HG03139 (cell line): ENCODE results near the gene C15orf40.
"Not testable (repeated sequence)": the region's sequence is repeated elsewhere in the genome, so short reads cannot be mapped to it uniquely, and the experiment has no call there.

Experiments used
- ATAC-seq: cut with Tn5 transposase; IDR thresholded peaks from one replicate; pipeline ENCODE4 v1.9.1; 2021; ENCODE audit not compliant: unreplicated experiment

C15orf40 gene

DNA sequence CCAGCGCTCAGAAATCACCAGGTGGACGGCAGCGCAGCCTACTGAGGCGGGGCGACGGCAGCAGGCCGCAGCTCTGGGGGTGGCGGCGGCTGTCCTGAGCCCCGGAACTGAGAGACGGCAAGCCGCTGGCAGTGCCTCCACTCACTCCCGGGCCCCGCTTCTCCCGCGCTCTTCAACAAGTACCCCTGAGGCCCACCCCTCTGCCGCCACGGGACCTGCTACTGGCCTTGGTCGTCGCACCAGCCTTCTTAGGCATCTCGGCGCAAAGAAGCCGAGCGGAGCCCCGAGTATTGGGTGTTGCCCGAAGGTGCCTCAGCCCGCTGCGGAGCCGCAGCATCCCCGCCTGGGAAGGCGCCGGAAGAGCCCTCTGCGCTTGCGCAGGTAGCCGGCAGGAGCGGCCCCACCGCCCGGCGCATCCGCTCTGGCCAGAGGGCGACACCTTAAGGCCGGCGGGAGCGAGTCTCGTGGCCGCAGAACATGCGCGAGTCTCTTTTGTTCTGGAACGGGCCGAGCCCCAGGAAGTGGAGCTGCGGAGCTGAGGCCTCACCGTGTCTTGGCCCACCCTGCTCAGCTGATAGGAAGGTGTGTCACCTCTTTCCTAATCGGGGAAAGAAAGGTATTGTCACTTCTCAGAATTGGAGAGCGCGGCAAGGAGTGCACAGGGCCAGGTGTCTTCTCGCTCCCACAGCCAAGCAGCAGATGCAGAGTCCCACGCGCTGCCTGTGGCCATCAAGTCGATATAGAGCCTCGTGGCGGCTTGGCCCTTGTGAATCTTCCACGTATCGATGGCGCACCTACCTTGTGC, at the start of gene C15orf40:
Gene C15orf40, minus strand, starts transcription at position 369 of the 805 bp plus-strand sequence. Its CDS starts 32 bp downstream, at position 337.
- ATAC-seq: peak; percentile 90

DNA sequence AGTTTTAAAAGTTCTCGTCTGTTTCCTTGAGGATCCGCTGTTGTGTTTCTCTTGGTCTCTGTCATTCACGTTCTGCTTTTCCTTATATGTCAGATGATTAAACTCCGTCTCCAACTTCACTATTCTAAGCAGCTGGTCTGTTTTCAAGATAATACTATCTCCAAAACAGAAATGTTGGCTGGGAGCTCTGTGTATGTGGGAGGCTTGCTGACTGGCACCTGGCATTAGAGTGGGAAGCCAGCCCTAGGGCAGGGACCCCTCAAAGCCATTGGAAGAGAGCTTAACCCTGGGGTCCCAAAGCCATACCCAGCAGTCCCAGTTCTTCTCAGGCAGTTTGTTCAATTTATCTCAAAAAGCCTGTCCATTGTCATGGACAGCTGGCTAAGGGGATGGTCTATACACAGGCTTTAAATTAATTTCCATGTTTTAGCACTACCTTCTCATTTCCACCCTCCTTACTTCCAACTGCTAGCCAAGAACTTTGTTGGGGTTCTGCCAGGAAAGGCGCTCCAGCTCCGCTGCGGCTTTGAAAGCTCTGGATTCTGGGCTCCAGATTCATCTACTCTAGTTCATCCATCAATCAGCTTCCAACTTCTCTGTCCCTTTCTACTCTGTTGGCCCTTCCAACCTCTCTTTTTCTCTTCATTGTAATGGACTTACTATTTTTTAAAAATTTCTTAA, 46.4 kb upstream of the C15orf40 start:
- ATAC-seq: no peak

DNA sequence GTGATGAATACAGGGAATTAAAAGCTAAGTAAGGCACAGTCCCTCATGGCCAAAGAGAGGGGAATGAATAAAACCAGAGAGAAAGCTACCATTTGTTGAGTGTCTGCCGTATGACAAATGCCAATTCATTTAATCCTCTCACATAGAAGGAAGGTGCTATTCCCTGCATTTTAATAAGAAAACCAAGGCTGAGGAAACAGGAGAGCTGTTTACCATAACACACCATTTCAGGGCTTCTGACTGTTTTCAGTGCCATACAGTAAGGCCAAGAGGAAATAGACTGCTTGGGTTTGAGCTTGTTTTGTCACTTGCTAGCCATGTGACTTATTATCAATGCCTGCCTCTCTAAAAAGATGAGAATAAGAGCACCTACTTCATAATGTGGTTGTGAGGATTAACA, 45.6 kb upstream of the C15orf40 start:
- no peak for ATAC-seq

DNA sequence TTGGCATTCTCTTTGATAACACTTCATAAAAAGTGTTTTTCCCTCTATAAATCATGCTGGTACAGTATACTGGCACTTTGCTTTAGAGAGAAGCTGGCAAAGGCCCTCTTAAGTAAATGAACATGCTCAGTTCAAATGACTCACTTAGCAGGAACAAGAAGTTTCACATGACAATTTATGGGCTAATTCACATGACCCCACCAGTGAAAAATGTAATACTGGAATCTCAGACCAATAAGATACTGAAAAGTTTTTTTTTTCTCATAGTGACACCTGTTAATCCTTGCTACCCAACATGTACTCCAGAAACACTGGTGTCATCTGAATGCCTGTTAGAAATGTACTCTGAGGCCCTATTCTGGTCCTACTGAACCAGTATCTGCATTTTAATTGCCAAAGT, 41.7 kb upstream of the C15orf40 start:
- ATAC-seq: no peak

DNA sequence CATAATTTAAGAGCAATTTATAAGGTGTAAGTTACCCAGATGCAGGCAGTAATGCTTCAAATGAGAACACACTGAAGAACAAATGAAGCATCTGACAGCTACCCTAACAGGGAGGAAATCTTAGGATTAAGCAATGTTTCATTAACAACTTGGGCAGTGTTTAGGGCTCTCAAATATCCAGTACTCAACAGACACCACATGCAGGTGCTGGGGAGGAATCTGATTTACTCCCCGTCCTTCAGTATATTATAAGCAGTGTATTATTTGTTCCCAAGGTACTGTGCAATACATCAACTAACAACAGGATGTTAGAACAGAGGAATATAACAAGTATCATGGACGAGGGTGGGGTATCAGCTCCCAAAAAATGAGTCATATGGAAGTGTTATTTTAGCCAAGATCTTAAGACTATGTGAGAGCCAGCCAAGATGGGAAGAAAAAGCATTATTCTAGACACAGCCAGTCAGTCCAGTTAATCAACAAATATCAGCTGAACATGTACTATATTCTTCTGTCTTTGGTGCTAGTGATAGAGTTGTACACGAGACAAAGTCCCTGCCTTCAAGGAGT, 35.2 kb upstream of the C15orf40 start:
- ATAC-seq: no peak

DNA sequence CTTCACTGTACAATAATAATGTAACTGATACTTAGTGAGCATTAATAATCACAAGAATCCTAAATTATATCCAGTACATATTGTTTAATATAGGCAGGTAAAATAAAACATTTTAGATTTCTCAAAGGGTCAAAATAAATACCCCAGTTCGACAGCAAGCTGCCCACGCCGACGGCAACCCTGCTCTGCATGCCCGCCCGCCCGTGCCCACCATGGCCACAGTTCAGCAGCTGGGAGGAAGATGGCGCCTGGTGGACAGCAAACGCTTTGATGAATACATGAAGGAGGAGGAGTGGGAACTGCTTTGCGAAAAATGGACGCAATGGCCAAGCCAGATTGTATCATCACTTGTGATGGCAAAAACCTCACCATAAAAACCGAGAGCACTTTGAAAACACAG, 32.7 kb upstream of the C15orf40 start:
- no peak for ATAC-seq

GRCh38 chr15:83039206-83039605, 27.8 kb upstream of the C15orf40 start:
- no peak for ATAC-seq

DNA sequence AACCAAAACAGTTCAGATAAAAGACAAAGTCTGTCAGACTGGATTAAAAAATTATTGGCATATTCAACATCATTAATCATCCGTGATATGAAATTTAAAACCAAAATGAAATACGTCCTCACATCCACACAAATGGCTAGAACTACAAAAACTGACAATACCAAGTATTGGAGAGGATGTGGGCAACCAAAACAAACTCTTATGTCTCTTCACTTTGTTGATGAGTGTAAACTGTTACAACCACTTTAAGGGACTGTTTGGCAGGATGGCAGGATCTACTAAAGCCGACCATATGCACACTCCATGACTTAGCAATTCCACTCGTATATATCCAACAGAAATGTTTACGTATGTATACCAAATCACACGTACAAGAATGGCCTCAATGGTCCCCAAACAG, 24.8 kb upstream of the C15orf40 start:
- no peak for ATAC-seq

GRCh38 chr15:83031234-83031633, 19.8 kb upstream of the C15orf40 start:
- ATAC-seq: not testable (repeated sequence)

GRCh38 chr15:83030021-83030420, 18.6 kb upstream of the C15orf40 start:
- ATAC-seq: no peak

DNA sequence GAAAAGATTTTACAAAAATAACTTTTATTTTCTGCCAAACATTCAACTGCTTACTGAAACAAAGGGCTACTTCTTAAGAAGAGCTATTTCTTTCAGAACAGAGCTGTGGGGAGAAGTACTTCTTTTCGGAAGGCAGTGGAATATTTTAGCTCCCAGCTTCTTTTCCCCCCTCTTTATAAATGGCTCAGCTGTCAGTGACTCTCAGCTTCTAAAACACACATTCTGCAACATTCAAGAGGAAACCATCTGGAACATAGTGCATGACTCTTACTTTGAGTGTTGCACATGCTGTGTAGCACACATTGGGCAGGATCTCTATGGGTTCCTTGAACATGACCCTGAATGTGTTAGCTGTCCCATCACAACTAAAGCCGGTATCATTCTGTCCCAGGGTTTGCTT, 7.0 kb upstream of the C15orf40 start:
- no peak for ATAC-seq

DNA sequence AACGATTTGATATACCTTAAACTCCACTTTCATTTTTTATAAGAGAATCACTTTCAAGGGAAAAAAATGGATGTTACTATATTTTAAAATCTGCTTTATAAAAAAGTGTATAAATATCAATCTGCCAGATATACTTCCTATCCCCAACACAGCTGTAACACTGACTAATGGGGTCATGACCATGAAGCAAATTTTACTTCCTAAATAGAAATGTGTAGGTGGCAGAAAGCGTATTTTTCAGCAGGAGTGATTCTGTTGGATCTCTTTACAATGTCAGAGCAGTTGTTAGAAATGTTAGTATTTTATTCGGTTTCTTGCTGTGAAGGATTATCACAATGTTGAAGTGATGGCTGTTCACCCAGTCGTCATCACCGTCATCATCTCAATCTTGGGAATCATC, 5.5 kb upstream of the C15orf40 start:
- ATAC-seq: no peak

GRCh38 chr15:83015361-83015760, 3.9 kb upstream of the C15orf40 start:
- ATAC-seq: no peak

GRCh38 chr15:83014205-83014653, 2.8 kb upstream of the C15orf40 start:
- ATAC-seq: no peak

DNA sequence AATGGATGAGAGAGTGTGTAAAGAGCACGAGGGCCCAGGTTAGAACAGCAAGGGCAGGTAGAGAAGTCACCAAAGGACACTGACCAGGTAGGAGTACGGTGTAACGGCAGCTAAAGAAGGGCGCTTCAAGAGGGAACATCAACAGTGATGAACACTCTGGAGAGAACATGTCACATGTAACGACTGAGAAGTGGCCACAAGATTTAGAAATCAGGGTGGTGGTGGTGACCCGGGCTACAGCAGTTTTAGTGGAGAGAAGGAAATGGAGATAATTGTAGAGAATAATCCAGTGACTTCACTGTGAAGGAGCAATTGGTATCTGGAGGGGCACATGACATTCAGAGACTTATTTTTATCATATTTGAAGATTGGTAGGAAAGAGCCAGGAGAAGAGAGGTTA, 1.2 kb upstream of the C15orf40 start:
- no peak for ATAC-seq

GRCh38 chr15:83012076-83012426, 612 bp upstream of the C15orf40 start:
- no peak for ATAC-seq

- peak; percentile 43 for ATAC-seq
Measured at GRCh38 chr15:83010709-83011270, 649 bp downstream of the C15orf40 start.

- not testable (repeated sequence) for ATAC-seq
Measured at GRCh38 chr15:83000672-83001031, 10.8 kb downstream of the C15orf40 start.

- no peak for ATAC-seq
Measured at GRCh38 chr15:82999905-83000671, 11.4 kb downstream of the C15orf40 start.

DNA sequence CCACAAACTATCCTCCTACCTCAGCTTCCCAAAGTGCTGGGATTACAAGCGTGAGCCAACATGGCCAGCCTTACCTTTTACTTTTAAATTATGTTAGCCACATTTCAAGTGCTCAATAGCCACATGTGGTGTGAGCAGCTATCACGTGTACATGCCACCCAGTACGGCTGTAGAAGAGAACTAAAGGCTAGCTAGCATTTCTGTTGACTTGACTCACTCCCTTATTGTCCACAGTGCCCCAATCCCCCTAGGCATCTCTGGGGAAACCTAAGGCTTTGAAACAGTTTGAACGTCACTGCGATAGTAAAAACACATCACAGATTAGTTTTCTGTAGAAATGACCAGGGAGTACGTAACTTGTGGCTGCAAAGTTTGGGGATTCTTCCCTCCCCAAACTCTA, 12.0 kb downstream of the C15orf40 start:
- ATAC-seq: no peak

- ATAC-seq: no peak
Measured at GRCh38 chr15:82995938-82996337, 15.5 kb downstream of the C15orf40 start.
